ENCODE data around the gene B3GAT3.
"Not testable (repeated sequence)": the region's sequence is repeated elsewhere in the genome, so short reads cannot be mapped to it uniquely, and the experiment has no call there.

B3GAT3 gene

DNA sequence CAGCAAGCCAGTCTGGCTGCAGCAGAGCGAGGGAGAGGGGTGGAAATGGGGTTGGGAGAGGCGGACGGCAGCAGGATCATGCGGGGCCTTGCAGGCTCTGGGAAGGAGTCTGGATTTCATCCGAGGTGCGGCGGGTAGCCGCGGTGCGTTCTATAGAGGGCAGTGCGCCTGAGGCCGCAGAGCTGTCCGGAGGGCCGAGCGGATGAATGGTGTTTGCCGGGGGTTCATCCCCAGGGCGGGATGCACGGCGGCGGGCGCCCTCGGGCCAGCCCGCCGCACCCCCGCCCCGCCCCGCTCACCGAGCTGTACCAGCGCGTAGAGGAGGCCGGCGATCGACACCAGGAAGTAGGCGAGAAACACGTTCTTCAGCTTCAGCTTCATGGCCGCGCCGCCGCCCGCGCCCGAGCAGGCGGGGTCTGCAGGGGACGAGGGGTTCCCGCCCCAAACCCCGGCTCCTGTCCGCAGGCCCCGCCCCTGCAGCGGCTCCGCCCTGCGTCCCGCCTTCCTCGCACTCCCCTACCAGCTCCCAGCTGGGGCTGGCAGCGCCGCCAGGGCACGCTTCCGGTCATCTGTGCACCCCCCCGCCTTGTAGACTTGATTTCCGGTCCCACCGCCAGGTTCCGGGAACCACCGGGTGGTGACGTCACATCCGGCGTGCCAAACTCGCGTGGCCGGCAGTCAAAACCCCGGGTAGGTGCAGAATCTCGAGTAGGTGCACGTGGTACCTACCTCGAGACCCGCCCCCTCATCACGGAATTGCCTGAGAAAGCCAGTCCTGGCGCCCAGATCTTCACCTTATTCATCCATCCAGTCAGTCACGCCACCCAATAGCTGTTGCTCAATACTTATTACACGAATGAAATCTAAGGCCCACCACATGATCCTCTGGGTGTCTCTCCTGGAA, at the start of gene B3GAT3:
B3GAT3 (minus strand) TSS at position 420 of the 904 bp plus-strand sequence; CDS start at position 381, 39 bp downstream.
- DNase-seq: peak; percentile 98

DNA sequence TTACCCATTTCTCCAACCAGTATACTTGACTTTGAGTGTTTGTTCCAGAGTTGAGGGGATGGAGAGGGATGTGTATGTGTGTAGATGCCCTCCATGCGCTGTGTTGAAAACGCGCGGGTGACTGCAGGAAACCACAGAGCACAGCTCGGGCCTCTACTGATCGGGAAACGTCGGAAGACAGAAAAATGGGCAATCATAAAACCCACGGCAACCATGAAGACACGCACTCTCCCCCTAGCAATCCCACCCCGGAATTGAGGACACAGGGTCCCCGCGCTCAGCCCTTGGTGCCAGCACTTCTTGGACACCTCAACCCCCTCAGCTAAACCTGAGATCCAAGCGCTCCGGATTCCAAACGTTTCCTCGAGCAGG, 49.4 kb upstream of the B3GAT3 start:
- DNase-seq: peak; percentile 62

- no peak for DNase-seq
Measured at GRCh38 chr11:62669420-62670161, 47.8 kb upstream of the B3GAT3 start.

- DNase-seq: peak; percentile 19
Measured at GRCh38 chr11:62667460-62667859, 45.7 kb upstream of the B3GAT3 start.

DNA sequence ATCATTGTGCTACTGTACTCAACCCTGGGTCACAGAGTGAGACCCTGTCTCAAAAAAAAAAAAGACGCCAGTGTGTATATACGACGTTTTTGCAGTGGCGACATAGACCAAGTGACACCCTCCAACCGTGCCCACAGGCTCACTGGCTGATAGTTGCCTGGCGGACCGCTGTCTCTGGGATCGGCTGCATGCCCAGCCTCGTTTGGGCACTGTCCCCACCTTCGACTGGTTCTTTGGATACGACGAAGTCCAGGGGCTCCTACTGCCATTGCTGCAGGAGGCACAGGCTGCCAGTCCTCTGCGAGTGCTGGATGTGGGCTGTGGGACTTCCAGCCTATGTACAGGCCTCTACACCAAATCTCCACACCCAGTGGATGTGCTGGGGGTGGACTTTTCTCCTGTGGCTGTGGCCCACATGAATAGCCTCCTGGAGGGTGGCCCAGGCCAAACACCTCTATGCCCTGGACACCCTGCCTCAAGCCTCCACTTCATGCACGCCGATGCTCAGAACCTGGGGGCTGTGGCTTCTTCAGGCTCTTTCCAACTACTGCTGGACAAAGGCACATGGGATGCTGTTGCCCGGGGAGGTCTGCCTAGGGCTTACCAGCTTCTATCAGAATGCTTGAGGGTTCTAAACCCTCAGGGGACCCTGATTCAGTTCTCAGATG, 44.6 kb upstream of the B3GAT3 start:
- peak; percentile 30 for DNase-seq

DNA sequence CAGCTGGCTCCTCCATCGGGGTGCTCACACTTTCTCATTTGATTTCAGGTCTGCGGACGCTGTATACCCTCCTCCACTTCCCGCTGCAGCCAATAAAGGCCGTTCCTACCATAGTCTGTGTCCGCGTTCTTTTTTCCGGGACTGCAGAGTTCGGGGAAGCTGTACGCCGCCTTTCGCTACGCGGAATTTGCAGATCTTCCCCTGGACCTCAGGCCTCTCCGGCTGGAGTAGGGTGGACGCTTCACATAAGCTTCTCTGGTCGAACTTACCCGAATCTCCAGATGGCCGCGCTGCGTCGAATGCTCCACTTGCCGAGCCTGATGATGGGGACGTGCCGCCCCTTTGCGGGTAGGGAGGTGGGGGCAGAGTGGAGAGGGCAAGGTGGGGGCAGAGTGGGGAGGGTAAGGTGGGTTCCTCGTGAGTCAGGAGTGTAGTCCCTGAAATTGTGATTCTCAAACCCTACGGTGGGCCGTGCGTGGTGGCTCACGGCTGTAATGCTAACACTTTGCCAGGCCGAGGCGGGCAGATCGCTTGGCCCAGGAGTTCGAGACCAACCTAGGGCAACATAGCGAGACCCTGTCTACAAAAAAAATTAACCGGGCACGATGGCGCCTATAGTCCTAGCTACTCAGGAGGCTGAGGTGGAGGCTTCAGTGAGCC, 43.9 kb upstream of the B3GAT3 start:
- DNase-seq: peak; percentile 58

DNA sequence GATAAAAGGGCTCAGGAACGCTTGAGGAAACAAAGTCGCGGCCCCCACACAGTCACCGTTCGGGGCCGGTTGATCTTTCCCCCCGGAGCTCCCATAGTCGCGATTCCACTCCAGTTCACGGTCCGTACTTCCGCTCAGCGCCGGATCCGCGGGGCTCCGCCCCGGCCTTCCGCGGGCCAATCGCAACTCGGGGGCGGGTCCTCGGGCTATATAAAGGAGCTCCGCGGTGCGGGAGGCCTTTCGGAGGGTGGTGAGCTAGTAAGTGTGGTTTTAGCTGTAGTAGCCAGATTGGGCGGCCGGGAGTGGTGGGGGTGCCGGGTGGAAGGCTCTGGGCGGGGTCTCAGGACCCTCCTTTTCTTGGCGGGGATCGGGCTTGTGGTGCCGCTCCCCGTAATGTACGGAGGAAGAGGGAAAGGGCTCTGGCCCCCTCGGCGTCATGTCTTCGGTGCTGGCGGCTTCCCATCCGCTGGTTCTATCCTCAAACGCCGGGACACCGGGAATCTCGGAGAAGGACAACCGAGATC, 43.4 kb upstream of the B3GAT3 start, which contains the start of the genes C11orf98 and CSKMT:
C11orf98 (minus strand) TSS at position 136 of the 524 bp plus-strand sequence; CDS start at position 95, 41 bp downstream.
CSKMT (plus strand) TSS at position 238 of the 524 bp plus-strand sequence. CDS start 568 bp downstream, outside the sequence.
- DNase-seq: peak; percentile 89

GRCh38 chr11:62664405-62665074, 42.8 kb upstream of the B3GAT3 start:
- DNase-seq: peak; percentile 49

- peak; percentile 67 for DNase-seq
Measured at GRCh38 chr11:62656796-62657429, 35.1 kb upstream of the B3GAT3 start.

- no peak for DNase-seq
Measured at GRCh38 chr11:62654297-62654696, 32.5 kb upstream of the B3GAT3 start.

DNA sequence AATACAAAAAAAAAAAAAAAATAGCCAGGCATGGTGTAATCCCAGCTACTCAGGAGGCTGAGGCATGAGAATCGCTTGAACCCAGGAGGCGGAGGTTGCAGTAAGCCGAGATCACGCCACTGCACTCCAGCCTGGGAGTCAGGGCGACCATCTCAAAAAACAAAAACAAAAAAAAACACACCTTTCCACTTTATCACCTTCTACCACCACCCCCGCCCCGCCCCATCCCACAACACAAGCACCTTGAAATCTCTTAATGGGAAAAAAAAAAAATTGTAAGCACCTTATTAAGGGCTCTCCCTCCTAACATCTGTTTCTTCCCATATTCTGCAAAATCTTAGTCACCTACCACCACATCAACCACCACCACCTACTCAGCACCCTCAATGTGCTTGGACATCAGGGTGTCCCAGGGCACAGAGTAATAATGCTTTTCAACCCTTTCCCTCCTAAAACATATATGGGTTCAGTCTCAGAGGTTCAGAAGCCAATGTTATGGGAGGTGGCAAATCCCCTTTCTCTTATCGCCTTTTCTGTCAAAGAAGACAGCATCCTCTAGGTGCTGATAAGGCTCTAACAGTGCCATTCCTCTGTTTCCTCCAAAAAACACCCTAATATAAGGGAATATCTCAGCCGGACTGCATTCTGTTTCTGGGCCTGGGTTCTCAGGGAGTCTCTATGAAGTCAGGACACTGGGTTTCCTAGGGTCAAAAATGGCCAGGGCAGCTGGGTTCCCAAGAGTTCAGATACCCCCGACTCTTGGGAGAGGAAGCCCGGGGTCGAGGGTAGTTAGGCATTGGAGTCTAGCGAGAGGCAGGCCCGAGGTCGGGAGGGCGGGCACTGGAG, 30.6 kb upstream of the B3GAT3 start:
- DNase-seq: peak; percentile 5

DNA sequence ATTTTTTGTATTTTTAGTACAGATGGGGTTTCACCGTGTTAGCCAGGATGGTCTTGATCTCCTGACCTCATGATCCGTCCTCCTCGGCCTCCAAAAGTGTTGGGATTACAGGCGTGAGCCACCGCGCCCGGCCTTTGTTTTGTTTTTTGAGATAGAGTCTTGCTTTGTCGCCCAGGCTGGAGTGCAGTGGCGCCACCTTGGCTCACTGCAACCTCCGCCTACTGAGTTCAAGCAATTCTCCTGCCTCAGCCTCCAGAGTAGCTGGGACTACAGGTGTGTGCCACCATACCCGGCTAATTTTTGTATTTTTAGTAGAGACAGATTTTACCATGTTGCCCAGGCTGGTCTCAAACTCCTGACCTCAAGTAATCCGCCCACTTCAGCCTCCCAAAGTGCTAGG, 28.5 kb upstream of the B3GAT3 start:
- DNase-seq: not testable (repeated sequence)

DNA sequence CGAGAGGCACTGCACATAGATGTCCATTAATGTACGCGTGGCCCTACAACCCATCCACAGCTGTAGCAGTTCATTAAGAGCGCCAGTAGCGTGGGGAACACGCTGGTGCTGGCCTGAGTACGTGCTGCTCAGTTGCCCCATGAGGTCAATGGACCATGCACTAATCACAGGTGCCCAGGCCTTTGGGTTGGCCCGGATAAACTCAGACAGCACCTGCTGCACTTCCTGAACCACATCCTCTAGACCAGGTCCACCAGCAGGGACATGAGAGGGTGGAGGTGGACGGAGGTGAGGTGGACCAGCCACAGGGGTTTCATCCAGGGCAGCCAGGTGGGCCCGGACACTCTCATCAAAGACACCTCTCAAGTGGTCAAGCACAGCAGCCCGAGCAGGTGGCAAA, 27.7 kb upstream of the B3GAT3 start:
- no peak for DNase-seq

DNA sequence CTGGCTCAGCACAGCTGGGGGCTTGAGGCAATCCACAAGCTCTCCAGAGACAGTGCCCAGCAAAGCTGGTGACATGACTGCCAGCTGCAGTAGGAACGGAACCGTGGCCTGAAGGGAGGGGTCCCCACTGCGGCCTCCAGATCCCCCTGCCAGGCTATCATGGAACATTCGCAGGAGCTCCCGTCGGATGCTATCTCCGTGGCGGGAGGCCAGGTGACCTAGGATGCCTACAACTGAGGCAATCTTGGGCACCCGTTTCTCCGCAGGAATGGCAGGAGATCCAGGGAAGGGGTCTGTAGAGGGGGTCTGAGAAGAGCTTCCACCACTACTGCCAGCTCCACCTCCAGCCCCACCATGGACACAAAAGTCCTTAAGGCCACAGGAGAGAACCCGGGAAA, 27.2 kb upstream of the B3GAT3 start:
- no peak for DNase-seq

GRCh38 chr11:62648185-62648966, 26.6 kb upstream of the B3GAT3 start:
- no peak for DNase-seq

GRCh38 chr11:62647609-62648005, 25.8 kb upstream of the B3GAT3 start:
- DNase-seq: no peak

GRCh38 chr11:62646825-62647608, 25.2 kb upstream of the B3GAT3 start:
- no peak for DNase-seq

Data from MV-4-11 (cell line).